Endodermal cell (in vitro differentiated cells): ENCODE results near the gene EYA3. TPM values are rescaled to one million over a fixed set of nuclear protein-coding genes. Genes with fewer than 3 reads are reported as not detected.

Source experiments
- DNase-seq: peaks from one replicate; pipeline ENCODE4 v3.0.0-alpha.2; 2017
- H3K27ac ChIP-seq: 2 replicates; pipeline ENCODE4 v1.5.1; 2013; ENCODE audit warnings: mild to moderate bottlenecking, low read depth, low read length, moderate library complexity
- H3K27me3 ChIP-seq: 2 replicates; pipeline ENCODE4 v1.6.1; 2013; ENCODE audit warnings: mild to moderate bottlenecking, low read length, moderate library complexity; ENCODE audit not compliant: insufficient read depth, control insufficient read depth, poor library complexity, severe bottlenecking
- H3K36me3 ChIP-seq: 2 replicates; pipeline ENCODE4 v1.7.0; 2013; ENCODE audit warnings: mild to moderate bottlenecking, low read length, moderate library complexity; ENCODE audit not compliant: control insufficient read depth, insufficient read depth
- H3K4me1 ChIP-seq: one replicate; pipeline ENCODE4 v1.7.0; 2013; ENCODE audit warnings: low read length; ENCODE audit not compliant: control insufficient read depth, insufficient read depth
- H3K4me3 ChIP-seq: 2 replicates; pipeline ENCODE4 v1.5.1; 2013; ENCODE audit warnings: mild to moderate bottlenecking, low read length, moderate library complexity
- H3K9ac ChIP-seq: 2 replicates; pipeline ENCODE4 v1.6.1; 2013; ENCODE audit warnings: mild to moderate bottlenecking, low read length, moderate library complexity; ENCODE audit not compliant: poor library complexity, severe bottlenecking; ENCODE audit errors: extremely low read depth
- H3K9me3 ChIP-seq: 2 replicates; pipeline ENCODE4 v1.6.1; 2013; ENCODE audit warnings: mild to moderate bottlenecking, low read length, moderate library complexity; ENCODE audit not compliant: control insufficient read depth
- H3K27ac Mint-ChIP-seq: 2 replicates; pipeline ENCODE4 v1.8.0; 2020; ENCODE audit warnings: mixed read lengths
- H3K27me3 Mint-ChIP-seq: 2 replicates; pipeline ENCODE4 v1.8.0; 2021; ENCODE audit warnings: mild to moderate bottlenecking, mixed read lengths; ENCODE audit not compliant: insufficient read depth
- H3K36me3 Mint-ChIP-seq: 2 replicates; pipeline ENCODE4 v1.8.0; 2020; ENCODE audit warnings: low read depth, mixed read lengths
- H3K4me1 Mint-ChIP-seq: 2 replicates; pipeline ENCODE4 v1.8.0; 2020; ENCODE audit warnings: mixed read lengths
- H3K4me3 Mint-ChIP-seq: 2 replicates; pipeline ENCODE4 v1.8.0; 2020; ENCODE audit warnings: mild to moderate bottlenecking, moderate library complexity, mixed read lengths
- H3K9me3 Mint-ChIP-seq: 2 replicates; pipeline ENCODE4 v1.8.0; 2020; ENCODE audit warnings: mild to moderate bottlenecking, mixed read lengths
- CTCF ChIP-seq: fragments of 200-600 bp; sonication (generic); conservative IDR thresholded peaks from 2 replicates; pipeline ENCODE4 v1.5.0; 2021; ENCODE audit warnings: antibody characterized with exemption, mild to moderate bottlenecking
- WGBS, 2 experiments: methylation state at CpG; one replicate each; pipeline versions ENCODE4 v1.1.5 to v1.1.7; 2013; ENCODE audit warnings: missing lambda C conversion rate in 2 of 2, mixed read lengths in 1 of 2; ENCODE audit not compliant: insufficient coverage in 1 of 2, insufficient read length in 1 of 2; 5-methylcytosine and 5-hydroxymethylcytosine counted together
- total RNA-seq, 2 donors: library from RNA; stranded (reverse); fragmentation: NEBNext Ultra II Directional in 1 of 2; extraction: Animal tissue kit (Norgen Biotek cat#: 25700) in 1 of 2; gene quantifications; 2 replicates in 1 of 2; 3 replicates in 1 of 2; pipeline ENCODE4 v1.2.1, GENCODE V29; 2021

EYA3 gene
- total RNA-seq, 2 donors from 2014 or later = 29.3 to 32.8 TPM

- DNase-seq = no peak
- H3K27me3 Mint-ChIP-seq = peaks cover 4% of the 10 kb centered on the region
Measured at GRCh38 chr1:28118640-28119307, 30.4 kb upstream of the EYA3 start.

GRCh38 chr1:28115267-28115666 is 26.9 kb upstream of the EYA3 start:
- no peaks in the 10 kb centered on the region for H3K4me1 ChIP-seq
- no peaks in the 10 kb centered on the region for H3K9me3 ChIP-seq
- H3K4me3 Mint-ChIP-seq = no peak overlapping the region
- no peak overlapping the region for H3K9ac ChIP-seq
- peaks cover 4% of the 10 kb centered on the region for H3K27me3 Mint-ChIP-seq
- no peak for DNase-seq
- H3K4me3 ChIP-seq = no peak overlapping the region
- H3K36me3 Mint-ChIP-seq = no peaks in the 10 kb centered on the region
- H3K36me3 ChIP-seq = no peaks in the 10 kb centered on the region
- 91% methylated on average over 4 of the region's 4 CpGs; no CpG with 5 or more reads in 1 of the 2 experiments for WGBS, 2 experiments
- no peak overlapping the region for H3K27ac Mint-ChIP-seq
- H3K27ac ChIP-seq = no peak overlapping the region
- H3K9me3 Mint-ChIP-seq = no peaks in the 10 kb centered on the region
- no peaks in the 10 kb centered on the region for H3K4me1 Mint-ChIP-seq
- H3K27me3 ChIP-seq = no peaks in the 10 kb centered on the region
- no peak for TF ChIP-seq CTCF

More at GRCh38 chr1:28118640-28119307, 30.4 kb upstream of the EYA3 start:
- no peak overlapping the region for H3K9ac ChIP-seq
- TF ChIP-seq CTCF = no peak
- H3K36me3 Mint-ChIP-seq = no peaks in the 10 kb centered on the region
- H3K27me3 ChIP-seq = no peaks in the 10 kb centered on the region
- H3K4me3 Mint-ChIP-seq = no peak overlapping the region
- H3K4me3 ChIP-seq = no peak overlapping the region
- H3K27ac Mint-ChIP-seq = no peak overlapping the region
- no peaks in the 10 kb centered on the region for H3K4me1 Mint-ChIP-seq
- H3K9me3 ChIP-seq = no peaks in the 10 kb centered on the region
- no peak overlapping the region for H3K27ac ChIP-seq
- H3K4me1 ChIP-seq = no peaks in the 10 kb centered on the region
- WGBS, 2 experiments = 93 to 94% methylated on average over 4 of the region's 5 CpGs
- H3K9me3 Mint-ChIP-seq = no peaks in the 10 kb centered on the region
- H3K36me3 ChIP-seq = no peaks in the 10 kb centered on the region

GRCh38 chr1:28114844-28115243 is 26.4 kb upstream of the EYA3 start:
- Mint-ChIP-seq H3K4me3 (no peak overlapping the region), H3K36me3 (no peaks in the 10 kb centered on the region), H3K27ac (no peak overlapping the region), H3K4me1 (no peaks in the 10 kb centered on the region), H3K9me3 (no peaks in the 10 kb centered on the region), H3K27me3 (peaks cover 4% of the 10 kb centered on the region)
- no peaks in the 10 kb centered on the region for H3K9me3 ChIP-seq
- no peaks in the 10 kb centered on the region for H3K4me1 ChIP-seq
- H3K9ac ChIP-seq = no peak overlapping the region
- DNase-seq = no peak
- H3K27ac ChIP-seq = no peak overlapping the region
- no peaks in the 10 kb centered on the region for H3K27me3 ChIP-seq
- no peak for TF ChIP-seq CTCF
- H3K36me3 ChIP-seq = no peaks in the 10 kb centered on the region
- WGBS, 2 experiments = 83 to 100% methylated on average over 2 of the region's 2 CpGs
- no peak overlapping the region for H3K4me3 ChIP-seq
